Measurements from ENCODE around the gene BTBD7. TPM values are rescaled to one million over a fixed set of nuclear protein-coding genes. Genes with fewer than 3 reads are reported as not detected.

BTBD7 gene
- total RNA-seq, 1 donor: 10.4 TPM

GRCh38 chr14:93301821-93302447 lies 30.9 kb downstream of the BTBD7 start:
- Histone ChIP-seq H3K4me1 (ENCODE audit: insufficient read depth, low read length) (peaks cover 36% of the 10 kb centered on the region), H3K9me3 (ENCODE audit: low read depth, low read length) (no peaks in the 10 kb centered on the region), H3K4me3 (ENCODE audit: low read length) (no peak overlapping the region), H3K27me3 (ENCODE audit: insufficient read depth, low read length) (no peaks in the 10 kb centered on the region)

GRCh38 chr14:93299866-93300265 lies 33.0 kb downstream of the BTBD7 start:
- no peaks in the 10 kb centered on the region for H3K9me3 ChIP-seq (ENCODE audit: low read depth, low read length)
- H3K4me3 ChIP-seq (ENCODE audit: low read length): no peak overlapping the region
- peaks cover 27% of the 10 kb centered on the region for H3K4me1 ChIP-seq (ENCODE audit: insufficient read depth, low read length)
- H3K27me3 ChIP-seq (ENCODE audit: insufficient read depth, low read length): no peaks in the 10 kb centered on the region

- Histone ChIP-seq H3K27me3 (ENCODE audit: insufficient read depth, low read length) (no peaks in the 10 kb centered on the region), H3K4me3 (ENCODE audit: low read length) (no peak overlapping the region), H3K4me1 (ENCODE audit: insufficient read depth, low read length) (peaks cover 27% of the 10 kb centered on the region), H3K9me3 (ENCODE audit: low read depth, low read length) (no peaks in the 10 kb centered on the region)
Measured at GRCh38 chr14:93299416-93299815, 33.4 kb downstream of the BTBD7 start.

GRCh38 chr14:93295541-93296220 lies 37.2 kb downstream of the BTBD7 start:
- no peaks in the 10 kb centered on the region for H3K9me3 ChIP-seq (ENCODE audit: low read depth, low read length)
- H3K4me3 ChIP-seq (ENCODE audit: low read length): no peak overlapping the region
- H3K27me3 ChIP-seq (ENCODE audit: insufficient read depth, low read length): no peaks in the 10 kb centered on the region
- H3K4me1 ChIP-seq (ENCODE audit: insufficient read depth, low read length): peaks cover 15% of the 10 kb centered on the region

GRCh38 chr14:93286212-93286890 lies 46.5 kb downstream of the BTBD7 start:
- no peak overlapping the region for H3K4me3 ChIP-seq (ENCODE audit: low read length)
- H3K9me3 ChIP-seq (ENCODE audit: low read depth, low read length): no peaks in the 10 kb centered on the region
- H3K27me3 ChIP-seq (ENCODE audit: insufficient read depth, low read length): no peaks in the 10 kb centered on the region
- H3K4me1 ChIP-seq (ENCODE audit: insufficient read depth, low read length): peaks cover 6% of the 10 kb centered on the region

GRCh38 chr14:93285044-93285443 lies 47.8 kb downstream of the BTBD7 start:
- peaks cover 6% of the 10 kb centered on the region for H3K4me1 ChIP-seq (ENCODE audit: insufficient read depth, low read length)
- no peak overlapping the region for H3K4me3 ChIP-seq (ENCODE audit: low read length)
- no peaks in the 10 kb centered on the region for H3K9me3 ChIP-seq (ENCODE audit: low read depth, low read length)
- H3K27me3 ChIP-seq (ENCODE audit: insufficient read depth, low read length): no peaks in the 10 kb centered on the region

GRCh38 chr14:93281937-93282336 lies 50.9 kb downstream of the BTBD7 start:
- no peaks in the 10 kb centered on the region for H3K27me3 ChIP-seq (ENCODE audit: insufficient read depth, low read length)
- H3K4me3 ChIP-seq (ENCODE audit: low read length): no peak overlapping the region
- H3K9me3 ChIP-seq (ENCODE audit: low read depth, low read length): no peaks in the 10 kb centered on the region
- no peaks in the 10 kb centered on the region for H3K4me1 ChIP-seq (ENCODE audit: insufficient read depth, low read length)

GRCh38 chr14:93280743-93281142 lies 52.1 kb downstream of the BTBD7 start:
- Histone ChIP-seq H3K27me3 (ENCODE audit: insufficient read depth, low read length) (no peaks in the 10 kb centered on the region), H3K9me3 (ENCODE audit: low read depth, low read length) (no peaks in the 10 kb centered on the region)

GRCh38 chr14:93276031-93276716 lies 56.7 kb downstream of the BTBD7 start:
- Histone ChIP-seq H3K27me3 (ENCODE audit: insufficient read depth, low read length) (no peaks in the 10 kb centered on the region), H3K4me3 (ENCODE audit: low read length) (no peak overlapping the region), H3K4me1 (ENCODE audit: insufficient read depth, low read length) (no peaks in the 10 kb centered on the region), H3K9me3 (ENCODE audit: low read depth, low read length) (no peaks in the 10 kb centered on the region)

More at GRCh38 chr14:93280743-93281142, 52.1 kb downstream of the BTBD7 start:
- H3K4me3 ChIP-seq (ENCODE audit: low read length): no peak overlapping the region
- H3K4me1 ChIP-seq (ENCODE audit: insufficient read depth, low read length): no peaks in the 10 kb centered on the region

- Histone ChIP-seq H3K4me1 (ENCODE audit: insufficient read depth, low read length) (no peaks in the 10 kb centered on the region), H3K4me3 (ENCODE audit: low read length) (no peak overlapping the region), H3K27me3 (ENCODE audit: insufficient read depth, low read length) (no peaks in the 10 kb centered on the region), H3K9me3 (ENCODE audit: low read depth, low read length) (no peaks in the 10 kb centered on the region)
Measured at GRCh38 chr14:93274055-93274806, 58.6 kb downstream of the BTBD7 start.

- Histone ChIP-seq H3K27me3 (ENCODE audit: insufficient read depth, low read length) (no peaks in the 10 kb centered on the region), H3K4me3 (ENCODE audit: low read length) (no peak overlapping the region)
Measured at GRCh38 chr14:93271111-93271510, 61.7 kb downstream of the BTBD7 start.

GRCh38 chr14:93269341-93270068 lies 63.3 kb downstream of the BTBD7 start:
- H3K4me1 ChIP-seq (ENCODE audit: insufficient read depth, low read length): no peaks in the 10 kb centered on the region
- H3K9me3 ChIP-seq (ENCODE audit: low read depth, low read length): no peaks in the 10 kb centered on the region

More at GRCh38 chr14:93271111-93271510, 61.7 kb downstream of the BTBD7 start:
- no peaks in the 10 kb centered on the region for H3K4me1 ChIP-seq (ENCODE audit: insufficient read depth, low read length)
- no peaks in the 10 kb centered on the region for H3K9me3 ChIP-seq (ENCODE audit: low read depth, low read length)

GRCh38 chr14:93268406-93268805 lies 64.4 kb downstream of the BTBD7 start:
- Histone ChIP-seq H3K4me3 (ENCODE audit: low read length) (no peak overlapping the region), H3K27me3 (ENCODE audit: insufficient read depth, low read length) (no peaks in the 10 kb centered on the region), H3K9me3 (ENCODE audit: low read depth, low read length) (no peaks in the 10 kb centered on the region), H3K4me1 (ENCODE audit: insufficient read depth, low read length) (no peaks in the 10 kb centered on the region)

More at GRCh38 chr14:93269341-93270068, 63.3 kb downstream of the BTBD7 start:
- Histone ChIP-seq H3K4me3 (ENCODE audit: low read length) (no peak overlapping the region), H3K27me3 (ENCODE audit: insufficient read depth, low read length) (no peaks in the 10 kb centered on the region)

GRCh38 chr14:93267149-93267711 lies 65.6 kb downstream of the BTBD7 start:
- no peak overlapping the region for H3K4me3 ChIP-seq (ENCODE audit: low read length)
- no peaks in the 10 kb centered on the region for H3K4me1 ChIP-seq (ENCODE audit: insufficient read depth, low read length)

More at GRCh38 chr14:93267149-93267711, 65.6 kb downstream of the BTBD7 start:
- Histone ChIP-seq H3K27me3 (ENCODE audit: insufficient read depth, low read length) (no peaks in the 10 kb centered on the region), H3K9me3 (ENCODE audit: low read depth, low read length) (no peaks in the 10 kb centered on the region)
